ENCODE measurements around the gene GRIP2.

Gene GRIP2

GRCh38 chr3:14450506-14450905 is 89.6 kb downstream of the GRIP2 start:
- DNase-seq = no peak

GRCh38 chr3:14448756-14449727 is 91.1 kb downstream of the GRIP2 start:
- DNase-seq = no peak

- DNase-seq = no peak
These were observed 92.1 kb downstream of the GRIP2 start for GRCh38 chr3:14448063-14448462.

DNA sequence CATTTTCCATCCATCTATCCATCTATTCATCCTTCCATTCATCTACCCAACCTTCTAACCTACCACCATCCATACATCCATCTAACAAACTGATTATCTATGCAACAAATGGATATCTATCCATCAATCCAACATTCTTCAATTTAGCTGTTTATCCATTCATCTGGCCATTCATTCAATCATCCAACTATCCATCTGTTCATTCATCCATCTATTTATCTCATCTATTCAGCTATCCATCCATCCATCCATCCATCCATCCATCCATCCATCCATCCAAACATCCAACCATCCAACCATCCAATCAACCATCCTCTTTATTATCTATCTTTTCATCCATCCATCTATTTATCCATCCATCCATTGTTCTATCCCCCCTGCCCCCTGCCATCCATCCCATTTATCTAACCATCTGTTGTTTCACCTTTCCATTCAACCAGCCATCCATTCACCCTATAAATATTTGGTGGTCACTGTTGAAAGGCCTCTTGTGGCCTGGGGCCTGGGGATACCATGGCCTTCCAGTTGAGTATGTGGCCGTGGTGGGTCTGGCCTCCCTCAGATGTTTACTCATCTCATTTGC is 93.1 kb downstream of the GRIP2 start:
- no peak for DNase-seq

GRCh38 chr3:14445773-14446172 is 94.4 kb downstream of the GRIP2 start:
- DNase-seq = no peak

GRCh38 chr3:14444380-14444779 is 95.8 kb downstream of the GRIP2 start:
- no peak for DNase-seq

- no peak for DNase-seq
These were observed 98.2 kb downstream of the GRIP2 start for GRCh38 chr3:14441920-14442300.

DNA sequence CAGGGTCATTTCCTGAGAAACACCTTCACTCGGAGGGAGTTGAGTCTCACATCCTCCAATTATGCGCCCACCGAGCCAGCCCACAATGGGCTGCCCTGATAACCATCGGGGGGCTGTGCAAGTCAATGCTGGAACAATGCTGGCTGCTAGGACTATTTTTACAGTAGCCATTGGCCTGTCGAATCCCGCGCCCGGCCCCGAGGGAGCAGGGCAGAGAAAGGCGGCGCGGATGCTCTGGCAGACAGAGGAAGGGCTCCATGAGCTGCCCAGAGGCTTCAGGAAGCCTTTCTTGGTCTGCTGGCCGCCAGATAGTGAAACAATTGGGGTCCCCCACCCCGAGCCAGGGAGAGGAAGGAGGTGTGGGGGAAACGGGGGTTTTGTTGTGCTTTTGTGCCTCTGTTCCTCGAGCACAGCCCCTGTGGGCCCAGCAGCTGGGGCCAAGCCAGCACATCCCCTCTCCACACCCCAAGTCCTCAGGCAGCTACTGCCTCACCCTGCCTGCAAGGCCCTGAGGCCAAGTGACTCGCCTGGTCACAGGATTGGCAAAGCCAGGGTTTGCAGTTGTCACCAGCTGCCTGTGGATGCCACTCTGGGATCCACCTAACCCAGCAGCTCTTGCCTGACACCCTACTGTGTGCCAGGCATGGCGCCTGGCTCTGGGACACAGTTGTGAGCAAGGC is 98.8 kb downstream of the GRIP2 start:
- no peak for DNase-seq

DNA sequence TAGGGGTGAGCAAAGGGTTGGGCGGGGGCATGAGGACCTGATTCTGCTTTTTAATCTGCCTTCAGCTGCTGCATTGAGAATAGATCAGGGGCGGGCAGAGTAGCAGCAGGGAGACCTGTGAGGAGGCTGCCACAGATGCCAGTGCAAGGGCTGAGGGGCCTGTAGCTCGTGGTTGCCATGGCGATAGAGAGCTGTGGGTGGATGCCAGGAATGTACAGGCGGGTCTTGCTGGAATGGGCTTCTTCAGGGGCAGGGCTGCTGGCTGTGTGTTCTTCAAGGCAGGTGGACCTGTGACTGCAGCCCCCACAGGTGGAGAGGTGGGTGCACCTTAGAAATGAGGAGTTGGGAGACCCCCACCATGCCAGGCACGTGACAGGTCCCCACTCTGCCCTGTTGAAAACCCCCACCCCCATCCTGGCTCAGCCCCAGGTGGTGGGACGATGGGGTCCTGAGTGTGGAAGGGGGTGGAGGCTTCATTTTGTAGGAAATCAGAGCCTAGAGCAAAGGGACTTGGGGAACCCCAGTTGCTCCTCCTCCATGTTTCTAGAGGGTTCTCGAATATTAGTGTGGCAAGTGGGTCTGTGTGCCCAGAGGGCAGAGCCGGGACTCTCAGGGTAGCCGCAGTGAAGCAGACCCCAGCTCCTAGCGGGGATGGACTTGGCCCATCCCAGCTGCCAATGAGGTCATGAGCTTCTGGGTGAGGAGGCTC is 99.5 kb downstream of the GRIP2 start:
- DNase-seq = no peak

DNA sequence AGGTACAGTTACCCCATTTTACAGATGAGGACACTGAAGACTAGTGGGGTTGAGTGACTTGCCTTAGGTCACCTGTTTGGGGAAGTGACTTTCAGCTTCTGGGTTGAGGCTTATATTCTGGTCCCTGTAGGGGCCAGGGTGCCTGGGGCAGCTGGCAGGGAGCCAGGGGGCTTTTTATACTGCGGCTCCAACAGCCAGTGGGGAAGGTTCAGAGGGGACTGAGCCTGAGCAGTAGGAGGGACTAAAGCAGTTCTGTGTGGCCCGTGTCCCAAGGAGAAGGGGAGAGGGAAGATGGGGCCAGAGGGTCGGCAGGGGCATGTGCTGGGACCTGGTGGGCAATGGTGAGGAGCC is 100.0 kb downstream of the GRIP2 start:
- DNase-seq = no peak

GRCh38 chr3:14439501-14440167 is 100.5 kb downstream of the GRIP2 start:
- DNase-seq = no peak

Data from DMS 273 treated with DMSO at 0.1 percent for 48 hours (cell line).